22Rv1 (cell line): ENCODE data around the gene LRP5.

Source experiments
- CTCF ChIP-seq: fragments of 450-650 bp; IDR thresholded peaks from 2 replicates; pipeline ENCODE4 v1.5.1; 2017; ENCODE audit warnings: mild to moderate bottlenecking
- ZFX ChIP-seq: fragments of 450-650 bp; IDR thresholded peaks from 2 replicates; pipeline ENCODE4 v1.6.1; 2017; ENCODE audit warnings: antibody characterized with exemption, borderline replicate concordance

- TF ChIP-seq CTCF (no peak), ZFX (no peak)
Observed at GRCh38 chr11:68322052-68322430, 9.7 kb downstream of the LRP5 start.
